RPMI7951 (cell line): Measurements from ENCODE around the gene MAZ. TPM values are rescaled to one million over a fixed set of nuclear protein-coding genes. Genes with fewer than 3 reads are reported as not detected.
"Not testable (repeated sequence)": the region's sequence is repeated elsewhere in the genome, so short reads cannot be mapped to it uniquely, and the experiment has no call there.

ENCODE experiments used
- DNase-seq: peaks from one replicate; pipeline ENCODE4 v3.0.0-alpha.2; 2012; ENCODE audit warnings: low read depth
- total RNA-seq: library from RNA; depleted of rRNA; stranded (reverse); fragments of >200 nt; shearing (Covaris generic); gene quantifications from 2 replicates; pipeline ENCODE4 v1.2.3, GENCODE V29; 2014

MAZ gene
- total RNA-seq, 1 experiment from 2014 or later = 114 TPM

DNA sequence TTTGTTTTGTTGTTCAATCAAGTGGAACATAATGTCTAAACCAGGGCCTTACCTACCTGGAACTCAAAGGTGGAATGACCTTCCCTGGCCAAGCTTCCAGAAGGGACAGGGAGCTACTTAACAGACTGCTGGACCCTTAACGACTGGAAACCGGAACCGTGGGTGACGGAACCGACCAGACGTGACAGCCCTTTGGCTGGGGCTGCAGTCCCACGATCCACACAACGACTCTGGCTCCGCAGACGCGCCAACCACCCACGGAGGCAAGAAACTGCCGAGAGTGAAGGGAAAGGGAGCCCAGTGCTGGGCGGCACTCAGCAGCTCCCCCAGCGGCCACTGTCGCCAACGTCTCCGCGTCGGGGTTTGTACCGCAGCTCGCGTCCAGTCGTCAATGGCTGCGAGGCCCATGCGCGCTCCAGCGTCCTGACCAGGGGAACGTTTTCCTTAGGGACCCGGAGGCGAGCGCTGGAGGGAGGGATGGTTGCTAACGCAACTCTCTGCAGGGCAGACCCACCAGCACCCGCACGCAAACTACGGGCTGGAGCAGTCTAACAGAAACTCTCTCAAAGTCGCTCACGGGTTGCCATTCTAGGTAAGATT lies 21.3 kb upstream of the MAZ start:
- DNase-seq = peak; percentile 65

DNA sequence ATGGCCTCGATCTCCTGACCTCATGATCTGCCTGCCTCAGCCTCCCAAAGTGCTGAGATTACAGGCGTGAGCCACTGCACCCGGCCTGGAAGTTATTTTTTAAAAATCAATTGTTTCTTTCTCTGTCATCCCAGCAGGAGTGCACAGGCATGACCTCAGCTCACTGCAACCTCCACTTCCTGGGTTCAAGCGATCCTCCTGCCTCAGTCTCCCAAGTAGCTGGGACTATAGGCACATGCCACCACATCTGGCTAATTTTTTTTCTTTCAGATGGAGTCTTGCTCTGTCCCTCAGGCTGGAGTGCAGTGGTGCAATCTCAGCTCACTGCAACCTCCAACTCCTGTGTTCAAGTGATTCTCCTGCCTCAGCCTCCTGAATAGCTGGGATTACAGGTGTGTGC lies 19.2 kb upstream of the MAZ start:
- not testable (repeated sequence) for DNase-seq

DNA sequence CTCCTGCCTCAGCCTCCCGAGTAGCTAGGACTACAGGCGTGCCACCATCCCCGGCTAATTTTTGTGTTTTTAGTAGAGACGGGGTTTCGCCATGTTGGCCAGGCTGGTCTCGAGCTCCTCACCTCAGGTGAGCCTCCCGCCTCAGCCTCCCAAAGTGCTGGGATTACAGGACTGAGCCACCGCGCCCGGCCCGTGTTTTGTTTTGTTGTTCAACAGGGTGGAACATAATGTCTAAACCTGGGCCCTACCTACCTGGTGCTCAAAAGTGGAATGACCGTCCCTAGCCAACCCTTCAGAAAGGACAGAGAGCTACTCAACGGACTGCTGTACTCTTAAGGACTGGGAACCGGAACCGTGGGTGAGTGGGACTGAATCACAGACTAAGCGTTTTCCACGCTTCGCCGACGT lies 16.6 kb upstream of the MAZ start:
- DNase-seq = no peak

DNA sequence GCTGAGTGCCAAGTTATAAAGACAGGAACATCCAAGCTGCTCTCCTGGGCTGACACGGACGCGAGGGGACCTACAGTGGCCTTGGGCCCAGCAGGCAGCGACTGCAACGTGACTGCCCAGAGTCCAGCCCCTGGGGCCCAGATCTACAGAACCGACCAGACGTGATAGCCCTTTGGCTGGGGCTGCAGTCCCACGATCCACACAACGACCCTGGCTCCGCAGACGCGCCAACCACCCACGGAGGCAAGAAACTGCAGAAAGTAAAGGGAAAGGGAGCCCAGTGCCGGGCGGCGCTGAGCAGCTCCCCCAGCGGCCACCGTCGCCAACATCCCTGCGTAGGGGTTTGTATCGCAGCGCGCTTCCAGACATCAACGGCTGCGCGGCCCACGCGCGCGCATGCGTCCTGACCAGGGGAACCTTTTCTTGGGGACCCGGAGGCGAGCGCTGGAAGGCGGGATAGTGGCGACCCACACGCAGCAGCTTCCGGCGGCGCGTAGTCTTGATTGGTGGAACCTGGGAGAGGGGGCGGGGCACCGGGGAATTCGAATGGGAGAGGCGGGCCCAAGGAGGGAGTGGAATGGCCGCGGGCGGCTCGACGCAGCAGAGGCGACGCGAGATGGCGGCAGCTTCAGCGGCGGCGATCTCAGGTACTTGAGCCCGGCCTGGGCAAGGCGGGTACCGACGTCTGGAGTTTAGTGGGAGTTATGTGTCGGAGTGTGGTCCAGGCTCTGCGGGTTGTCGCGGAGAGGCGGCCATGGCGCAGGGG lies 16.0 kb upstream of the MAZ start, which contains the start of gene KIF22:
Gene KIF22 (plus strand): TSS at position 569 of the 766 bp plus-strand sequence. CDS start 9 bp downstream, at position 578.
- DNase-seq = peak; percentile 97

DNA sequence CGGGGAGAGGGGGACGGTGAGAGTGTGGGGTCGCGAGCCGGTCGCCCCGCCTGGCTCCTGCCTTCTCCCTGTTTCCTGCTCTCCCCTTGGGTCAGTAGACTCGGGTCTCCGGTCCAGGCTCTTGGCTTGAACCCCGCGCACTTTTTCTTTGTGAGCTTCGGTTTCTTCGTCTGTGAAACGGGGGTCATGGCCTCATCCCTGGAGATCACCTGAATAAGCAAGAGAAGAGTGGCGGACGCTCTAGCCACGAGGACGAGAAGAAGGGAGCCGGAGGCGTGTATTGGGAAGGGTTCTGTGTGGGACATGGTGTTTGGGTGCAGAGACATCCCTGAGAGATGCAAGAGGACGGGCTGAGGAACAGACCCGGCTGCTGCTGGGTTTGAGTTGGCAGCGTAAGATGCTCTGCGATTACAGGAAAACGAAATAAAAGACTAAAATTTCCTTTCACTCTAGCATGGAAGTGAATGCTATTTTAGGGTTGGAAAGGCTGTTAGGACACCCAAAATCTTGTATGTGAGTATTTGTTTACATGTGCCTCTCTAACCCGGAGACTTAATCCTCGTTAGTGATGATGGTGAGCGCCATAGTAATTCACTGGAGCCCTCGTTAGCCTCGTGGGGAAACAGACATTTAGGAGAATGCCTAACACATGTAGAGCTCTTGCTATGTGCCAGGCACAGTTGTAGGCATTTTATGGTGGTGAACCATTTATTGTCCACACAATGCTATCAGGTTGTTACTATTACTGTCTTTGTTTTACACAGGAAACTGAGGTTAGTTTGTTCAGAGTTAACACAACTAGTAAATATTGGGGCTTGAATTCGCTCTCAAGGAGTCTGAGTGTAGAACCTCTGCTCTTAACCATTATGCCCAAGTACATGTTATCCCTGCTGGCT lies 15.1 kb upstream of the MAZ start:
- DNase-seq = no peak

DNA sequence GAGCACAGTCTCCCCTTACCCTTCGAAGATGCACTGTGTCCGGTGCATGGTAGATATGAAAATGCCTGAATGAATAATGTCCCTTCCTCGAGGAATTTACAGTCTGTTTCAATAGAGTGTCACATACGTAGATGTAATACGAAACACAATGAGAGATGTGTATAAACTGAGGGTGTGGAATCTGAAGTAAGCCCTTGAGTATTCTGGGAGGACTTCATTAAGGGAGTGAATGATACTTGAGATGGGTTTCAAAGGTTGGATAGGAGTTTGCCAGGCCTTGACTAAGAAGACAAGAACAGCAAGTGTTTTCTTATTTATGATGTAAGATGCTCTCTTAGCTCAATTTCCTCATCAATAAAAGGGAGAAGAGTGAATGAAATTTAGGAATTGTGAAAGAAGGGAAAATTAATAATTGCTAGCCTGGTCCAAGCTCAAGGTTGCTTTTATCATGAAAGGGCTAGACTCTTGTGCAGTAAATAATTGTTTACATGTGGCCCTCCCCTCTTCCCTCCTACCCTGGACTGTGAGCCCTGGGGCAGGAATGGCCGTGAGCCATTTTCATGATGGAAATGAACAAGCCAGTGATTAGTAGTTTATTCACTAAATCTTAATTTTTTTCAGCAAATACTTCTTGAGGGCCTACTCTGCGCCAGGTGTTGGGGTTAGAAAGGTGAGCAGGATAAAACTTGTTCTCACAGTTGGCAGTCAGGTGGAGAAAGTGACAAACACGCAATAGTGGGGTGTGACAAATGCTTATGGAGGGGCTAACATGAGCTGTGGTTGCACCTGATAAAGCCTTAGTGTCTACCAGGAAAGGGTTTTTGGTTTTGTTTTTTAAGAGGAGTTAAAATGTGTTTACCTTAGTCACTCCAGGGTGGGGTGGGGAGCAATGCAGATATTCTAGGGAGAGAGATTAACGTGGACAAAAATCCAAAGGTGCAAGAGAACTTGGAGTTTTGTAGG lies 14.2 kb upstream of the MAZ start:
- DNase-seq = no peak

DNA sequence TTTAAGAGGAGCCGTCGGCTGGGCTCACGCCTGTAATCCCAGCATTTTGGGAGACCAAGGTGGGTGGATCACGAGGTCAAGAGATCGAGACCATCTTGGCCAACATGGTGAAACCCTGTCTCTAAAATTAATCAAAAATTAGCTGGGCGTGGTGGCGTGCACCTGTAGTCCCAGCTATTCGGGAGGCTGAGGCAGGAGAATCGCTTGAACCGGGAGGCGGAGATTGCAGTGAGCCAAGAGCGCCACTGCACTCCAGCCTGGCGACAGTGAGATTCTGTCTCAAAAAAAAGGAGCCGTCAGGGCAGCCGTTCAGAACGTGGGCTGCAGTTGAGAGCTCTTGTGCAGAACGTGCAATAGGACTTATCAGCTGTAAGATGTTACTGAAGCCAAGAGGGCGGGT lies 13.2 kb upstream of the MAZ start:
- DNase-seq = not testable (repeated sequence)

DNA sequence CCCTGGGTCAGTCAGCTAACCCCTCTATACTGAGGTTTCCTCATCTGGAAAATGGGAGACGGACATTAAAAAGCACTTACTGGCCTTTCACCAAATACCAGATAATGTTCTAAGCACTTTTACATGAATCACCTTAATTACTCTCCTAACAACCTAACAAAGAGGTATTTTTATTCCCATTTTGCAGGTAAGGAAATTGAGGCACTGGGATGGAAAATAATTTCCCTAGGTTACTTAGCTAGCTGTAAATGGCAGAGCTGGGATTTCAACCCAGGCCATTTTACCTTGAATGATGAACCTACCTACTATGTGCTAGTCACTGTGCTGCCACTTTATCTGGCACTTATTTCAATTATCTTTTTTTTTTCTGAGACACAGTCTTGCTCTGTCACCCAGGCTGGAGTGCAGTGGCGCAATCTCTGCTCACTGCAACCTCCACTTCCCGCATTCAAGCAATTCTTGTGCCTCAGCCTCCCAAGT lies 12.1 kb upstream of the MAZ start:
- DNase-seq = no peak

DNA sequence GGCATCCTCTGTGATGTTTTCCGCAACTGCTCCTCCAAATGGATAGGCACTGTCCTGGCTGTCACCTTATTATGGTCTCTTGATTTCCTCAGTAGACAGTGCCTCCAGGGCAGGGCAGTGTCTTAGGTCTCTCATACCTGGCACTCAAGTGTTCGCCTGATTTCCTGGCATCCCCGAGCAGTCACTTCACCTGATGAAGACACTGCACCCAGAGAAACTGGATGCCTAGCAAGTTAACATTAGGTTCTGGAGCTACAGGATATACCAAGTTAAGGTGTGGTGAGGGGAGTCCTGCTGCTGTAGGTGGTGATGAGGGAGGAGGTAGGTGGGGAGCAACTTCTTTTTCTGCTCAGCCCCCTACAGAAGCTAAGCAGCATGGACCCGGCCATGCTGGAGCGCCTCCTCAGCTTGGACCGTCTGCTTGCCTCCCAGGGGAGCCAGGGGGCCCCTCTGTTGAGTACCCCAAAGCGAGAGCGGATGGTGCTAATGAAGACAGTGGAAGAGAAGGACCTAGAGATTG lies 3.9 kb upstream of the MAZ start:
- DNase-seq = no peak

DNA sequence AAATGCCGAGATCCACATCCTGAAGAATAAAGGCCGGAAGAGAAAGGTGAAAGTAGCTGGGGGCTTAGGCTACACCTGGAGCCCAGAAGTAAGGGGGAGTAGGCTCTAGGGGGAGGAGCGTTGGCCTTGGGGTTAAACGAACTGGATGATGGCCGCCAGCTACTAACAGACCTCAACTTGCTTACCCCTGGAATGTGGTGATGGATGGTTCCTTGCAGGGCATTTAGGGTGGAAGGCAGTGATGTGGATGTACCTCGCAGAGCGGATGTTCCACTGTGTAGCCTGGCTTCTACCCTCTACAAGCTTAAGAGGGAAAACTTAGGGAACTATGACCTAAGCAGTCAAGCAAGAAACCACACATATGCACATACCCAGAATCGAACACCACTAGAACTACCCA lies 2.3 kb upstream of the MAZ start:
- DNase-seq = no peak

DNA sequence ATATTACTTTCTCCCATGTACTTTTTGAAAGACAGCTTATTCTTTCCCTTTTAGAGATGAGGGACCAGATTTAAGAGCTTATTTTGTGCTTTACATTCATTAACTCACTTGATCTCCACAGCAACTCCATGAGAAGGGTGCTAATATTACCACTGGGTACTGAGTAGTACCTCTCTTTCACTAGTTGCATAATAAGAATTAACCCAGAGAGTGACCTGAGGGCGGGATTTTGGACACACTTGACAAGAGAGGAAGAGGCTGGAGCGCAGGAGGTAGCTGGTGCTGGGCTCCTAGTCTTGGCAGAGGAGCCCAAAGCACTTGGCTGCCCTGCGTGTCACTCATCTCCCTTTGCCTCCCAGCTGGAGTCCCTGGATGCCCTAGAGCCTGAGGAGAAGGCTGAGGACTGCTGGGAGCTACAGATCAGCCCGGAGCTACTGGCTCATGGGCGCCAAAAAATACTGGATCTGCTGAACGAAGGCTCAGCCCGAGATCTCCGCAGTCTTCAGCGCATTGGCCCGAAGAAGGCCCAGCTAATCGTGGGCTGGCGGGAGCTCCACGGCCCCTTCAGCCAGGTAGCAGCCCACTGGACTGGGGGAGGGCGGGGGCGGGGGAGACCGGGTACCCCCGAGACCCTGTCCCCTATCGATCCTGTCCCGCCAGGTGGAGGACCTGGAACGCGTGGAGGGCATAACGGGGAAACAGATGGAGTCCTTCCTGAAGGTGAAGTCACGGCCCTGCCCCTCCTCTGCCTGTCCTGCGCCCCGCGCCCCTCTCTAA lies 1.7 kb upstream of the MAZ start:
- peak; percentile 50 for DNase-seq

DNA sequence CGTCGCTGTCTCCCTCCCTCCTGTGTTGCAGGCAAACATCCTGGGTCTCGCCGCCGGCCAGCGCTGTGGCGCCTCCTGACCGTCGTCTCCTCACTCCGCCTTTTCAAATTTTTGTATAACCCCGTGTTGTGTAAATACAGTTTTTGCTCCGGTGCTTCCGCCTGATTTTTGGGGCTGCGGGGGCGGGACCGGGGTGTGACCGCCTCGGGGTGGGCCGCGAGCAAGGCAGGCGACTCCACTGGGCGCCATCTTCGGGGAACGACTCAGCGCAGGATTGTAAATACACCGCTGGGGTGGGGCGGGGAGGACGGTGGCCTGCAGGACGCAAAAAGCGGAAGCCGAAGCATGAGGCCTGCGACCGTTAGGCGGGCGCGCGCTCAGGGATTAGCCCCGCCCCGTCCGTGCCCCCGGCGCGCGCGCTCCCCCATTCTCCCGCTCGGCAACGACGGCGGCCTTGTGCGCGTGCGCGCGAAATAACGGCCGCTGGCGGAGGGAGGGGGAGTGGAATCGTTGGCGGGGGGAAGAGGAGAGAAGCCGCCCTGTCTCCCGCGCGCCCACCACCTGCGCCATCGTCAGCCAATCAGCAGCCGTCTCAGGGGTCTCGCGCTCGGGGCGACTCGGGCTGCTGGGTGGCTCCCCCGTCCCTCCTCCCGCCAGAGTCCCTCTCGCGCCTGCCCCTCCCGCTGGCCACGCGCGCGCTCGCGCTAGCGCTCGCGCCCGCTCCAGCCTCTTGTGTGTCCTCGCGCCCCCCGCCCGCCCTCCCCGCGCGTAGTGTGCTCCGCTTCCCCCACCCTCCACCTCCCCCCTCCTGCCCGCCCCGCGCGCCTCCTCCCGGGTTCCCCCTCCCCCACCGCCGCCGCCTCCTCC lies 864 bp upstream of the MAZ start:
- peak; percentile 94 for DNase-seq

DNA sequence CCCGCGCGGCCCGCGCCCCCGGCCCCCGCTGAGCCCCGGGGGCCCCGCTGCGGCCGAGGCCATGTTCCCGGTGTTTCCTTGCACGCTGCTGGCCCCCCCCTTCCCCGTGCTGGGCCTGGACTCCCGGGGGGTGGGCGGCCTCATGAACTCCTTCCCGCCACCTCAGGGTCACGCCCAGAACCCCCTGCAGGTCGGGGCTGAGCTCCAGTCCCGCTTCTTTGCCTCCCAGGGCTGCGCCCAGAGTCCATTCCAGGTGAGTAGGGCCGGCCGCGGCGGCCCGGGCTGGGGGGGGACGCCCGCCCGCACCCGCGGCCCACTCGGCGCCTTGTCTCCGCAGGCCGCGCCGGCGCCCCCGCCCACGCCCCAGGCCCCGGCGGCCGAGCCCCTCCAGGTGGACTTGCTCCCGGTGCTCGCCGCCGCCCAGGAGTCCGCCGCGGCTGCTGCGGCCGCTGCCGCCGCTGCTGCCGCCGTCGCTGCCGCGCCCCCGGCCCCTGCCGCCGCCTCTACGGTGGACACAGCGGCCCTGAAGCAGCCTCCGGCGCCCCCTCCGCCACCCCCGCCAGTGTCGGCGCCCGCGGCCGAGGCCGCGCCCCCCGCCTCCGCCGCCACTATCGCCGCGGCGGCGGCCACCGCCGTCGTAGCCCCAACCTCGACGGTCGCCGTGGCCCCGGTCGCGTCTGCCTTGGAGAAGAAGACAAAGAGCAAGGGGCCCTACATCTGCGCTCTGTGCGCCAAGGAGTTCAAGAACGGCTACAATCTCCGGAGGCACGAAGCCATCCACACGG lies 504 bp downstream of the MAZ start:
- DNase-seq = peak; percentile 64

DNA sequence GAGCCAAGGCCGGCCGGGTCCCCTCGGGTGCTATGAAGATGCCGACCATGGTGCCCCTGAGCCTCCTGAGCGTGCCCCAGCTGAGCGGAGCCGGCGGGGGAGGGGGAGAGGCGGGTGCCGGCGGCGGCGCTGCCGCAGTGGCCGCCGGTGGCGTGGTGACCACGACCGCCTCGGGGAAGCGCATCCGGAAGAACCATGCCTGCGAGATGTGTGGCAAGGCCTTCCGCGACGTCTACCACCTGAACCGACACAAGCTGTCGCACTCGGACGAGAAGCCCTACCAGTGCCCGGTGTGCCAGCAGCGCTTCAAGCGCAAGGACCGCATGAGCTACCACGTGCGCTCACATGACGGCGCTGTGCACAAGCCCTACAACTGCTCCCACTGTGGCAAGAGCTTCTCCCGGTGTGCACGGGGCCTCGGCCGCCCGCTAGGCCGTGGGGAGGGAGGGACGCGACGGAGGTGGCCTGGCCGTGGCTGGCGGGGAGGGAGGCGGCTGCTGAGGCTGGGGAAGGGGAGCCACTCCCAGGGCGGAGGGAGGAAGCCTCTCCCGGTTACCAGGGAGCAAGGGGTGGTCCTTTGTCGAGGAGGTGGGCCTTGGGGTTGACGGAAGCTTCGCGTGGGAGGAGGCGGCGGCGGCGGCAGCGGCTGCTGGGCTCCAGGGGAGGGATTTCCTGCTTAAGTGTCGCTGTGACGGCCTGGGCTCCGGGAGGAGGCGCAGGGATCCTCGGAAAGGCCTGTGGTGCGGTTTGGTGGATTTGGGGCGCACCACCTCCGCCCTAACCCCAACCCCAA lies 1.3 kb downstream of the MAZ start:
- DNase-seq = peak; percentile 94

DNA sequence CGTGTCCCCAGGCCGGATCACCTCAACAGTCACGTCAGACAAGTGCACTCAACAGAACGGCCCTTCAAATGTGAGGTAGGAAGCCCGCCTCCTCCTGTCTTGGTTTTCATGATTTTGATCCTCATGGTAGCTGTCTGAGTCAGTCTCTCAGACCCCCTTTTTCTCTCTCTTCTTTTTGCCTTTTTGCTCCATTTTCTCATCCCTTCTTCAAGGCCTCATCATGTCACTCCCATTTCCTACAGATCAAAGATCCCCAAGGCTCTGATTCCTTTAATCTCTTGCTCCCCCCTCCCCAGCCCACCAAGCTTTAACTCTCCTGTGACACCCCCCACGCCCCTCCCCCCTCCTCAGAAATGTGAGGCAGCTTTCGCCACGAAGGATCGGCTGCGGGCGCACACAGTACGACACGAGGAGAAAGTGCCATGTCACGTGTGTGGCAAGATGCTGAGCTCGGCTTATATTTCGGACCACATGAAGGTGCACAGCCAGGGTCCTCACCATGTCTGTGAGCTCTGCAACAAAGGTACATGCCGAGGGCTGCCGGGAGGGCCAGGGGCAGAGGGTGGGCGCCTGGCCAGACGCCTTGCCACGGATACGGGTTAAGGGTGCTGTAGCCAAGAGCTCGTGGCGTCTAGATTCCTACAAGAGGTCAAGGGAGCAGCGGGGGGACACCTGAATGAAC lies 2.0 kb downstream of the MAZ start:
- DNase-seq = no peak

DNA sequence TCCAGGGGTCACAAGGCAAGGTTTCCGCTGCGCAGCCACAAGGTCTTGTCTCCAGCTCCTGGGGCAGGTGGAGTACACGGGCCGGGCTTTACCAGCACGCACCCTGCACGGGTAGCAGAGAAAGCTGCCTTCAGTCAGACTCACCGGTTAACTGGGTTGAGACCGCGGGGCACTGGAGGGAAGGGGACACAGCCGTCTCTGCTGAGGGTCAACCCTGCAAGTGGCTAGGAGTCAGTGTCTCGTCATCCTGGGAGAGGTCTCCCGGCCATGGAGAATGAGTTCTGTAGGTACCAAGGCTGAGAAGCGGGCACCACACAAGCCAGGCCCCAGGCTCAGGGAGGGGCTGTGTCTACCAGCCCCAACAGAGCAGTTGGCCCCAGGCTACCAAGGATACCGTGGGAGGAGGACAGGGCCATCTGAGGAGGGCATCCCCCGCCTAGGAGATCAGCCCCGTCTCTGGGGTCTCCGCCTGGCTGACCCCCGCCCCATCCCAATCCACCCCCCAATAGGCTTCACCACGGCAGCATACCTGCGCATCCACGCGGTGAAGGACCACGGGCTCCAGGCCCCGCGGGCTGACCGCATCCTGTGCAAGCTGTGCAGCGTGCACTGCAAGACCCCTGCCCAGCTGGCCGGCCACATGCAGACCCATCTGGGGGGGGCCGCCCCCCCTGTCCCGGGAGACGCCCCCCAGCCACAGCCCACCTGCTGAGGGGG lies 2.9 kb downstream of the MAZ start:
- DNase-seq = no peak
